ENCODE measurements around the gene L3MBTL4. TPM values are rescaled to one million over a fixed set of nuclear protein-coding genes. Genes with fewer than 3 reads are reported as not detected.

Gene L3MBTL4
- total and polyA plus RNA-seq, 9 of the 15 experiments (the other 6 are each of a cell fraction or from before 2014, with no cell fraction given): not detected

DNA sequence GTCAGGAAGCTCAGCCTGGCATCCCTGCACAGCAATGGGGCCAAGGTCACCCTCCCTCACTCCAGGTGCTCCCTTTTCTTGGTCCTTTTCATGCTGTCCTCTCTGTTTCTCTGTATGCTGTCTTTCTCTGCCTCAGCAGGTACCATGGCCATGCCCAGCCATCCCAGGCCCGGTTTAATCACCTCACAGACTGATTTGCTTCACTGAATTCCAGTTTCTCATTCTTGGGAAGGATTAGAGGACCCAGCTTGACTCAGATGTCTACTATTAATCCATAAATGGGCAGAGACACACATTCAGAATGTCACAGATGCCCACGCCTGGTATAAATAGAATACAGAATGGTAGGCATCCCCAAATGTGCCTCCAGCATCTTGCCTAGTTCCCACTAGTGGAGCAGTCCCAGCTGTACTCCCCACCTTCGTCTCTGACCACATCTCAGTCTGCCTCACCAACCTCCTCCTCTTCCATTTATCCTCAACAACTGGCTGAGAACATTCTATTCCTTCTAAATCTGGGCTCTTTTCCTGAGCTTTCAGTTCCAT, 14.2 kb upstream of the L3MBTL4 start:
- in situ Hi-C loops (cut with MboI): no loop called here
- Histone ChIP-seq H3K9me1 (ENCODE audit: control insufficient read depth, insufficient read depth, low read length) (no peaks in the 10 kb centered on the region), H3K27ac (ENCODE audit: extremely low read depth, low read depth, low read length) (no peak overlapping the region), H3K36me3 (ENCODE audit: control insufficient read depth, insufficient read depth, low read length) (no peaks in the 10 kb centered on the region), H3K4me3 (no peak overlapping the region), H3K27me3 (ENCODE audit: control insufficient read depth in 2 of 2, insufficient read depth in 2 of 2, low read length in 2 of 2) (no peaks in the 10 kb centered on the region), H4K20me1 (replicated peaks; ENCODE audit: control insufficient read depth, insufficient read depth, low read length) (no peaks in the 10 kb centered on the region), H3K4me1 (replicated peaks in 1 of 2; ENCODE audit: control insufficient read depth in 2 of 2, insufficient read depth in 2 of 2, low read length in 2 of 2) (no peaks in the 10 kb centered on the region), H3K9me3 (replicated peaks; ENCODE audit: control insufficient read depth, insufficient read depth, low read depth, low read length) (no peaks in the 10 kb centered on the region; the same call in 1 of the 2 replicates), H3K9ac (ENCODE audit: insufficient read depth in 1 of 2, low read depth in 2 of 2, low read length in 2 of 2) (no peak overlapping the region), H3K4me2 (ENCODE audit: insufficient read depth, low read length) (no peak overlapping the region), H3K79me2 (ENCODE audit: control insufficient read depth, insufficient read depth, low read length) (no peaks in the 10 kb centered on the region), H2AFZ (ENCODE audit: low read depth, low read length) (no peak overlapping the region)
- POLR2A ChIA-PET: no interaction called here
- 0% methylated on average over 3 of the region's 3 CpGs for WGBS (ENCODE audit: insufficient coverage, low coverage, missing lambda C conversion rate)
- BruUV-seq (replicated peaks): no TSS peak
- intact Hi-C loops (cut with micrococcal nuclease): no loop called here
- ATAC-seq (no peak), FAIRE-seq (no peak), DNase-seq (ENCODE audit: extremely low read depth in 1 of 4, low spot score in 3 of 4) (no peak)
- CTCF ChIA-PET (ENCODE audit: low intra/inter-chr PET ratio): no interaction called here
- TF ChIP-seq ZNF589 (CRISPR knock-in tag; IDR thresholded peaks at IDR 0.05; ENCODE audit: low read depth) (no peak), ZC3H4 (CRISPR knock-in tag; IDR thresholded peaks at IDR 0.05; ENCODE audit: borderline replicate concordance) (no peak), GABPB1 (CRISPR knock-in tag; IDR thresholded peaks at IDR 0.05) (no peak), BHLHE40 (IDR thresholded peaks at IDR 0.05; ENCODE audit: low read length) (no peak)
- TF ChIP-seq, protein P1, sequence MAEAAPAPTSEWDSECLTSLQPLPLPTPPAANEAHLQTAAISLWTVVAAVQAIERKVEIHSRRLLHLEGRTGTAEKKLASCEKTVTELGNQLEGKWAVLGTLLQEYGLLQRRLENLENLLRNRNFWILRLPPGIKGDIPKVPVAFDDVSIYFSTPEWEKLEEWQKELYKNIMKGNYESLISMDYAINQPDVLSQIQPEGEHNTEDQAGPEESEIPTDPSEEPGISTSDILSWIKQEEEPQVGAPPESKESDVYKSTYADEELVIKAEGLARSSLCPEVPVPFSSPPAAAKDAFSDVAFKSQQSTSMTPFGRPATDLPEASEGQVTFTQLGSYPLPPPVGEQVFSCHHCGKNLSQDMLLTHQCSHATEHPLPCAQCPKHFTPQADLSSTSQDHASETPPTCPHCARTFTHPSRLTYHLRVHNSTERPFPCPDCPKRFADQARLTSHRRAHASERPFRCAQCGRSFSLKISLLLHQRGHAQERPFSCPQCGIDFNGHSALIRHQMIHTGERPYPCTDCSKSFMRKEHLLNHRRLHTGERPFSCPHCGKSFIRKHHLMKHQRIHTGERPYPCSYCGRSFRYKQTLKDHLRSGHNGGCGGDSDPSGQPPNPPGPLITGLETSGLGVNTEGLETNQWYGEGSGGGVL (CRISPR knock-in tag; IDR thresholded peaks at IDR 0.05): no peak
- TF ChIP-seq, protein P2, sequence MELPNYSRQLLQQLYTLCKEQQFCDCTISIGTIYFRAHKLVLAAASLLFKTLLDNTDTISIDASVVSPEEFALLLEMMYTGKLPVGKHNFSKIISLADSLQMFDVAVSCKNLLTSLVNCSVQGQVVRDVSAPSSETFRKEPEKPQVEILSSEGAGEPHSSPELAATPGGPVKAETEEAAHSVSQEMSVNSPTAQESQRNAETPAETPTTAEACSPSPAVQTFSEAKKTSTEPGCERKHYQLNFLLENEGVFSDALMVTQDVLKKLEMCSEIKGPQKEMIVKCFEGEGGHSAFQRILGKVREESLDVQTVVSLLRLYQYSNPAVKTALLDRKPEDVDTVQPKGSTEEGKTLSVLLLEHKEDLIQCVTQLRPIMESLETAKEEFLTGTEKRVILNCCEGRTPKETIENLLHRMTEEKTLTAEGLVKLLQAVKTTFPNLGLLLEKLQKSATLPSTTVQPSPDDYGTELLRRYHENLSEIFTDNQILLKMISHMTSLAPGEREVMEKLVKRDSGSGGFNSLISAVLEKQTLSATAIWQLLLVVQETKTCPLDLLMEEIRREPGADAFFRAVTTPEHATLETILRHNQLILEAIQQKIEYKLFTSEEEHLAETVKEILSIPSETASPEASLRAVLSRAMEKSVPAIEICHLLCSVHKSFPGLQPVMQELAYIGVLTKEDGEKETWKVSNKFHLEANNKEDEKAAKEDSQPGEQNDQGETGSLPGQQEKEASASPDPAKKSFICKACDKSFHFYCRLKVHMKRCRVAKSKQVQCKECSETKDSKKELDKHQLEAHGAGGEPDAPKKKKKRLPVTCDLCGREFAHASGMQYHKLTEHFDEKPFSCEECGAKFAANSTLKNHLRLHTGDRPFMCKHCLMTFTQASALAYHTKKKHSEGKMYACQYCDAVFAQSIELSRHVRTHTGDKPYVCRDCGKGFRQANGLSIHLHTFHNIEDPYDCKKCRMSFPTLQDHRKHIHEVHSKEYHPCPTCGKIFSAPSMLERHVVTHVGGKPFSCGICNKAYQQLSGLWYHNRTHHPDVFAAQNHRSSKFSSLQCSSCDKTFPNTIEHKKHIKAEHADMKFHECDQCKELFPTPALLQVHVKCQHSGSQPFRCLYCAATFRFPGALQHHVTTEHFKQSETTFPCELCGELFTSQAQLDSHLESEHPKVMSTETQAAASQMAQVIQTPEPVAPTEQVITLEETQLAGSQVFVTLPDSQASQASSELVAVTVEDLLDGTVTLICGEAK (IDR thresholded peaks at IDR 0.05): no peak
- TF ChIP-seq, protein P2 (CRISPR knock-in tag; IDR thresholded peaks at IDR 0.05): no peak
- TF ChIP-seq, protein P3, sequence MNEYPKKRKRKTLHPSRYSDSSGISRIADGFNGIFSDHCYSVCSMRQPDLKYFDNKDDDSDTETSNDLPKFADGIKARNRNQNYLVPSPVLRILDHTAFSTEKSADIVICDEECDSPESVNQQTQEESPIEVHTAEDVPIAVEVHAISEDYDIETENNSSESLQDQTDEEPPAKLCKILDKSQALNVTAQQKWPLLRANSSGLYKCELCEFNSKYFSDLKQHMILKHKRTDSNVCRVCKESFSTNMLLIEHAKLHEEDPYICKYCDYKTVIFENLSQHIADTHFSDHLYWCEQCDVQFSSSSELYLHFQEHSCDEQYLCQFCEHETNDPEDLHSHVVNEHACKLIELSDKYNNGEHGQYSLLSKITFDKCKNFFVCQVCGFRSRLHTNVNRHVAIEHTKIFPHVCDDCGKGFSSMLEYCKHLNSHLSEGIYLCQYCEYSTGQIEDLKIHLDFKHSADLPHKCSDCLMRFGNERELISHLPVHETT (CRISPR knock-in tag; conservative IDR thresholded peaks at IDR 0.05 in 1 of 2, IDR thresholded peaks at IDR 0.05 in 1 of 2): no peak

Data from K562 (cell line).